Measurements from ENCODE around the gene MYO16.

- no peak for TF ChIP-seq YY1 (IDR thresholded peaks at IDR 0.05; ENCODE audit: insufficient read depth, insufficient read length)
- no peak for TF ChIP-seq ZNF274 (IDR thresholded peaks at IDR 0.05; ENCODE audit: low read depth, low read length)
Observed at GRCh38 chr13:108789476-108789875, 160.1 kb downstream of the MYO16 start.
